ENCODE data around the gene VRK2.
A peak's percentile ranks its signal among the peaks of the same experiment; 100 is the strongest.

Gene VRK2

DNA sequence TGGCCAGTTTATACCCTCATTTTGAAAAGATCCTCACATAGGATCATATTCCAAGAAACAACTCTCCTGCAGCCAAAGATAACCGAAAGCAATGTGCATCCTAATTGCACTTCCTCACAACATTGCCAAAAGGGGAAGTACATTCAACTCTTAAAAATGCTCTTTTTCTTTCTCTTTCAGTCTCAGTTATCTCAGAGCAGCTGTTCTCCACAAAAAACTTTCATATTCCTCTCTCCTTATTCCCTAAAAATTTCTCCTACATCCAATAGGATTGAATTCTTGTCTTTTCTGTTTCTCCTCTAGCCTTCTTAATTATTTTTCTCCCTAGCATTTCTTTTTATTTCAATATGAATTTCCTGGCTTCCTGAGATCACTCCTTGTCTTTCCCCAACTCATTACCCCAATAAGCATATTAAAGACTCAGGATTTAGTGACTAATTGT is 7.4 kb upstream of the VRK2 start:
- in situ Hi-C loops (cut with MboI; ENCODE audit: low pct_unique_long_range_greater_than_20kb, low sequenced_read_pairs, unreplicated experiment): loop anchor here (25.0 kb wide), 1 partner anchor 277 kb away; no protein-coding TSS in a partner anchor
- no peak for DNase-seq (ENCODE audit: low spot score)
- no peak for TF ChIP-seq CTCF (IDR thresholded peaks at IDR 0.05; ENCODE audit: extremely low read depth, insufficient read depth, missing control alignments)

DNA sequence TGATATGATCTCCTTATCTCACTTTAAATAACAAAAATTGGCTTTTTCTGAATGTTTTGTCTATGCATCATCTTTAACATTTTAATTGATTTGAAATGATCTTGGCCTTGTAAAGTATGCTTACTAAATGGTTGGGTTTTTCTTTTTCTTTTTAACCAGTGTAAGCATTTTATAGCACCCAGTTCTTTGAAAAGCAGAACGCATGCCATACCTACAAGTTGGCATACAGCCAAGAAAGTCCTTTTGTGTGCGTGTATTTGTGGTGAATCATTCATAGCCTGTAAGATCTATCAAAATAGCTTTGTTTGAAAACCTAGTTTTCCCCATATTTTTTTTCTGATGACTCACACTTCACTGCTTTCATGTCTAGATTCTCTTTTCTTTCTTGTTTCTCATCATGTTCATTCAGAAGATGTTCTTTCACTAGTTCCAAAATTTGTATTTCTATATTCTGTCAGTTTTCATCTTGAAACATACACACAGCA is 4.1 kb upstream of the VRK2 start:
- DNase-seq (ENCODE audit: low spot score): no peak
- TF ChIP-seq CTCF (IDR thresholded peaks at IDR 0.05; ENCODE audit: extremely low read depth, insufficient read depth, missing control alignments): no peak
- in situ Hi-C loops (cut with MboI; ENCODE audit: low pct_unique_long_range_greater_than_20kb, low sequenced_read_pairs, unreplicated experiment): loop anchor here (10.0 to 25.0 kb wide), 2 partner anchors 128 to 280 kb away; no protein-coding TSS in a partner anchor

- TF ChIP-seq CTCF (IDR thresholded peaks at IDR 0.05; ENCODE audit: extremely low read depth, insufficient read depth, missing control alignments): no peak
- in situ Hi-C loops (cut with MboI; ENCODE audit: low pct_unique_long_range_greater_than_20kb, low sequenced_read_pairs, unreplicated experiment): loop anchor here (10.0 to 25.0 kb wide), 2 partner anchors 129 to 282 kb away; no protein-coding TSS in a partner anchor
- DNase-seq (ENCODE audit: low spot score): no peak
Observed at GRCh38 chr2:58044145-58044544, 2.5 kb upstream of the VRK2 start.

GRCh38 chr2:58045580-58046334 is 849 bp upstream of the VRK2 start:
- in situ Hi-C loops (cut with MboI; ENCODE audit: low pct_unique_long_range_greater_than_20kb, low sequenced_read_pairs, unreplicated experiment): loop anchor here (10.0 to 25.0 kb wide), 2 partner anchors 131 to 283 kb away; no protein-coding TSS in a partner anchor
- no peak for TF ChIP-seq CTCF (IDR thresholded peaks at IDR 0.05; ENCODE audit: extremely low read depth, insufficient read depth, missing control alignments)
- DNase-seq (ENCODE audit: low spot score): no peak

DNA sequence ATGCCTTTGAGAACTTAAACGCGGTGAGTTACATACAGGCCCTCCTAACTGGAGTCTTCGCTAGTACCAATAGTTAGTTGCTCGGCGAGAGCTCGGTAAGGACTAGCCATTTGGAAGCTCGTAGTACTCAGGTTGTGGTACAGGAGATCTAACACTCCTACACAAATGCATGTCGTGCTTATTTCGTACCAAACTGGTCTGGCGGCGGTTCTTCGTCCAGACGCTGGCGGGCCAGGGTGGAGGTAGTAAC is 346 bp upstream of the VRK2 start:
- no peak for TF ChIP-seq CTCF (IDR thresholded peaks at IDR 0.05; ENCODE audit: extremely low read depth, insufficient read depth, missing control alignments)
- no peak for DNase-seq (ENCODE audit: low spot score)
- in situ Hi-C loops (cut with MboI; ENCODE audit: low pct_unique_long_range_greater_than_20kb, low sequenced_read_pairs, unreplicated experiment): loop anchor here (10.0 to 25.0 kb wide), 2 partner anchors 131 to 284 kb away; no protein-coding TSS in a partner anchor

DNA sequence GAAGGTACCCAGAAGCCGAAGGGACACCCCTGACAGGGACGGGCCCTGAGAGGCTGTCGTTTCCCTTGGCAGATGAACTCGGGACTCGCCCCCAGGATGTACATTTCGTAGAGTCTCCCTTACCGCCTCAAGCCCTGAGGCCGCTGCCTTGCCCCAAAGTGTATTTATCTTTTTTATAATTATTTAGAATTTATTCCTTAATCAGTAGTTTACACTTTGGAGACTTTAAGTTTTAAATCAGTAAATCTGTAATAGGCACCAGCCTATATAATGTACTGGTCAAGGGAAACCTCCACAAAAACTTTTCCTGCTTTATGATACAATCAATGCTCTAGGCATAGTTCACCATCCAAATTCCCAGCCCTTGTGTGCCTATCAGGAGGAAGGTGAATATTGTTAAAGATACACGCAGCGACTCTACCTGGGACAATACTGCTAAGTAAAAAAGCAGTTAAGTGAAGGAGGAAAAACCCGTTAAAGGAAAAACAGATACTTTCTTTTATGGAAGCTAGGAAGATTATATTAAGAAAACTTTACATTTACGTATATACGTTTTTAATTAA is 848 bp downstream of the VRK2 start:
- in situ Hi-C loops (cut with MboI; ENCODE audit: low pct_unique_long_range_greater_than_20kb, low sequenced_read_pairs, unreplicated experiment): loop anchor here (10.0 to 25.0 kb wide), 2 partner anchors 133 to 285 kb away; no protein-coding TSS in a partner anchor
- no peak for TF ChIP-seq CTCF (IDR thresholded peaks at IDR 0.05; ENCODE audit: extremely low read depth, insufficient read depth, missing control alignments)
- DNase-seq (ENCODE audit: low spot score): peak; percentile 53

Data from GM13977 (cell line).